ENCODE measurements around the gene SRGAP3.

SRGAP3 gene

DNA sequence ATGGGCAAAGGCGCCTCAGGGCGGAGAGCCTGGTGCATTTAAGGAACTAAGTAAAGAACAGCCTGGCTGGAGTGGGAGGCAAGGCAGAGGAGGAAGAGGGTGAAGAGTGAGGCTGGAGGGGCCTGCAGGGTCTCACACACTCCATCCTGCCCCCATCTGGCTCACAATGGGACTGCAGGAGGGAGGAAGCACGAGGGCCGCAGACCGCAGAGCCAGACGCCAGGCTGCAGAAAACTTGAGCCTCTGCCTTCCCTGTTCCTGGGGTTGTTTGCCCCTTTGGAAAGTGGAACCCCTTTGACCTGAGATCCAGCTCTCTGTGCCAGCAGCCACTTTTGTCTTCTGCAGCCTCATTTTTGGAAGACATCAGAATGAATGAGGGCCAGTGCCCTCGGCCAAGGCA, 138.0 kb downstream of the SRGAP3 start:
- Histone ChIP-seq H3K27me3 (ENCODE audit: insufficient read depth, poor library complexity, severe bottlenecking) (no peaks in the 10 kb centered on the region), H3K9me3 (ENCODE audit: severe bottlenecking) (no peaks in the 10 kb centered on the region), H3K27ac (ENCODE audit: poor library complexity, severe bottlenecking) (no peak overlapping the region), H3K4me3 (ENCODE audit: severe bottlenecking) (no peak overlapping the region), H3K4me1 (ENCODE audit: insufficient read depth, poor library complexity, severe bottlenecking) (no peaks in the 10 kb centered on the region), H3K36me3 (ENCODE audit: low read depth) (no peaks in the 10 kb centered on the region)
- DNase-seq (ENCODE audit: low spot score), result no peak
- no peak for ATAC-seq (ENCODE audit: low read depth)
- TF ChIP-seq, protein P1, sequence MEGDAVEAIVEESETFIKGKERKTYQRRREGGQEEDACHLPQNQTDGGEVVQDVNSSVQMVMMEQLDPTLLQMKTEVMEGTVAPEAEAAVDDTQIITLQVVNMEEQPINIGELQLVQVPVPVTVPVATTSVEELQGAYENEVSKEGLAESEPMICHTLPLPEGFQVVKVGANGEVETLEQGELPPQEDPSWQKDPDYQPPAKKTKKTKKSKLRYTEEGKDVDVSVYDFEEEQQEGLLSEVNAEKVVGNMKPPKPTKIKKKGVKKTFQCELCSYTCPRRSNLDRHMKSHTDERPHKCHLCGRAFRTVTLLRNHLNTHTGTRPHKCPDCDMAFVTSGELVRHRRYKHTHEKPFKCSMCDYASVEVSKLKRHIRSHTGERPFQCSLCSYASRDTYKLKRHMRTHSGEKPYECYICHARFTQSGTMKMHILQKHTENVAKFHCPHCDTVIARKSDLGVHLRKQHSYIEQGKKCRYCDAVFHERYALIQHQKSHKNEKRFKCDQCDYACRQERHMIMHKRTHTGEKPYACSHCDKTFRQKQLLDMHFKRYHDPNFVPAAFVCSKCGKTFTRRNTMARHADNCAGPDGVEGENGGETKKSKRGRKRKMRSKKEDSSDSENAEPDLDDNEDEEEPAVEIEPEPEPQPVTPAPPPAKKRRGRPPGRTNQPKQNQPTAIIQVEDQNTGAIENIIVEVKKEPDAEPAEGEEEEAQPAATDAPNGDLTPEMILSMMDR (IDR thresholded peaks at IDR 0.05; ENCODE audit: poor library complexity, severe bottlenecking), result no peak

DNA sequence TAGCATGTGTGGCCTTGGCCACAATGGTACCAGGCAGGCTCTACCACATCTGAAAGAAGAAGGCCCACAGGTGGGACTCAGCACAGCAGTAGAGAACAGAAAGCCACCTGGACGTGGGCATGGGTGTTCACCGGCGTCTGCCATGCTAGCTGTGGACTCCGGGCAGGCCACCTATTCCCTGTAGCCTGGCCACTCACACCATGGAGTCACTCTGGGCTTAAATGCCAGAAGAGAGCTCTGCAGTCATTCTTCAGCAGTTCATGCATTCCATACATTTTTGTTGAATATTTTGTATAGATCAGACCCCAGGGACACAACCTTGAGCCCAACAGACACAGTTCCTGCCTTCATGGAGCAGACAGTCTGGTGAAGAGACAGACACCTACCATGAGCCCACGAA, 138.6 kb downstream of the SRGAP3 start:
- no peak for DNase-seq (ENCODE audit: low spot score)
- no peak overlapping the region for H3K27ac ChIP-seq (ENCODE audit: poor library complexity, severe bottlenecking)
- H3K9me3 ChIP-seq (ENCODE audit: severe bottlenecking), result no peaks in the 10 kb centered on the region
- TF ChIP-seq, protein P1 (IDR thresholded peaks at IDR 0.05; ENCODE audit: poor library complexity, severe bottlenecking), result no peak
- no peaks in the 10 kb centered on the region for H3K36me3 ChIP-seq (ENCODE audit: low read depth)
- ATAC-seq (ENCODE audit: low read depth), result no peak
- H3K4me3 ChIP-seq (ENCODE audit: severe bottlenecking), result no peak overlapping the region
- no peaks in the 10 kb centered on the region for H3K27me3 ChIP-seq (ENCODE audit: insufficient read depth, poor library complexity, severe bottlenecking)
- H3K4me1 ChIP-seq (ENCODE audit: insufficient read depth, poor library complexity, severe bottlenecking), result no peaks in the 10 kb centered on the region

DNA sequence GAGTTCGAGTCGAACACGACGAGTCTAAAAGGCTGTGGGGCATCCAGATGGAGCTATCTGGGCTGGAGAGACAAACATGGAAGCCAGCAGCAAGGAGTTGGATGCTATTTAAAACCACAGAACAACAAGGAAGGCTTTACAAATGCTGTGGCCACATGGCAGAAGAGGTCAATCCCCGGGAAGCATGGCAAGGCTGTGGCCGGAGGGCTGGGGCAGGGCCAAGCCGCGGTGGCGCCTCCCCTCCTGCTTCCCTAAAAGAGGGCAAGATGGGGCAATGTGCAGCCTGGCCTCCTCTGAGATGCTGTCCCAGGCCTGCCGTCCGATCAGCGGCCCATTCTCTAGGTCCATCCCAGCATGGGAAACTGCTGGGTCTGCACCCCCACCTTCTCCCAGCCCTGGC, 139.1 kb downstream of the SRGAP3 start:
- no peaks in the 10 kb centered on the region for H3K27me3 ChIP-seq (ENCODE audit: insufficient read depth, poor library complexity, severe bottlenecking)
- no peaks in the 10 kb centered on the region for H3K36me3 ChIP-seq (ENCODE audit: low read depth)
- no peak overlapping the region for H3K4me3 ChIP-seq (ENCODE audit: severe bottlenecking)
- H3K27ac ChIP-seq (ENCODE audit: poor library complexity, severe bottlenecking), result no peak overlapping the region
- H3K4me1 ChIP-seq (ENCODE audit: insufficient read depth, poor library complexity, severe bottlenecking), result no peaks in the 10 kb centered on the region
- H3K9me3 ChIP-seq (ENCODE audit: severe bottlenecking), result no peaks in the 10 kb centered on the region
- DNase-seq (ENCODE audit: low spot score) (no peak), ATAC-seq (ENCODE audit: low read depth) (no peak)
- TF ChIP-seq, protein P1 (IDR thresholded peaks at IDR 0.05; ENCODE audit: poor library complexity, severe bottlenecking), result no peak

DNA sequence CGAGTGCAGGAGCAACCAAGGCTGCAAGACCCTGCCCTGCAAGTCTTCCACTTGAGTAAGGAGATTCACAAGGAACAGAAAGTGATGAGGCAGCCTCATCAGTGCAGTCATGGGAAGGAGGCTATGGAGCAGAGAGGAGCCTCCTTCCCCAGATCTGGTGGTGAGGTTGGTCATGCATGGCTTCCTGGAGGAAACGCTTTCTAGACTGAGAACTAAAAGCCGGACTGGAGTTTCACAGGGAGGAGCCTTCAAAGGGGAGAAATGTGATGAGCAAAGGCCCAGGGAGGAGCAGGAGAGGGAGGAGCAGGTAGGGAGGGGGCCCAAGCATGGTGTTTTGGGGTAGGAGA, 139.9 kb downstream of the SRGAP3 start:
- H3K27ac ChIP-seq (ENCODE audit: poor library complexity, severe bottlenecking), result no peak overlapping the region
- H3K4me3 ChIP-seq (ENCODE audit: severe bottlenecking), result no peak overlapping the region
- peaks cover under 1% of the 10 kb centered on the region; the same call in 1 of the 2 replicates for H3K36me3 ChIP-seq (ENCODE audit: low read depth)
- H3K9me3 ChIP-seq (ENCODE audit: severe bottlenecking), result no peaks in the 10 kb centered on the region
- TF ChIP-seq, protein P1 (IDR thresholded peaks at IDR 0.05; ENCODE audit: poor library complexity, severe bottlenecking), result no peak
- no peak for ATAC-seq (ENCODE audit: low read depth)
- DNase-seq (ENCODE audit: low spot score), result no peak
- no peaks in the 10 kb centered on the region for H3K27me3 ChIP-seq (ENCODE audit: insufficient read depth, poor library complexity, severe bottlenecking)
- H3K4me1 ChIP-seq (ENCODE audit: insufficient read depth, poor library complexity, severe bottlenecking), result no peaks in the 10 kb centered on the region

DNA sequence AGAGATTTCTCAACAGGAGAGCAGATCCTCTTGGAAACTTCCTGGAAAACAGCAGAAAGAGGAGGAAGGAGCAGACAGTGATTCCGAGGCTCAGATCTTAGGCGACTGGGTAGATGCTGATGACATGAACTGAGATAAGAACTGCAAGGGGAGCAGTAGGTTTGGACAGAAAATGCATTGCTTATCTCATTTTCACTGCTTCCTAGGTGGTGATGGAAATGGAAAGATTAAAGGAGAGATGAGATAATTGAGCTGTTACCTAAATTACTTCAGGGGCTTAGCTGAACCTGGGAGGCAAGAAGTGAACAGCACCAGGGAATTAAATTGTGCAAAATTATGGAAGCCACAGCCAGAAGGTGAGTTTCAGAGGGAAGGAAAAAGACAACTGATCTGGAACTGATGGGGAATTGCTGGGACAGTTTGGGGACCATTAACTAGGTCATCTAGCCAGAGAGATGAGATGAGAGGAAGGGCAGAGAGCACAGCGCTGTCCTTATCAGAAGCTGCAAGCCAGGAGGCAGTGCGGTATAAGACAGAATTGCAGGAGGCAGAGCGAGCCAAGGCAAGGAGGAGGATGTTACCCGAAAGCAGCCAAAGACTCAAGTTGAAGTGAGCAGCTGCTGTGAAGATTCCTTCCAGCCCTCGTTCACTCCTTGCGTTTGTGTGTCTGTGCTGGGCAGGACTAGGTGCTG, 140.4 kb downstream of the SRGAP3 start:
- Histone ChIP-seq H3K4me1 (ENCODE audit: insufficient read depth, poor library complexity, severe bottlenecking) (no peaks in the 10 kb centered on the region), H3K27ac (ENCODE audit: poor library complexity, severe bottlenecking) (no peak overlapping the region), H3K36me3 (ENCODE audit: low read depth) (peaks cover 5% of the 10 kb centered on the region; the same call in 1 of the 2 replicates), H3K4me3 (ENCODE audit: severe bottlenecking) (no peak overlapping the region), H3K9me3 (ENCODE audit: severe bottlenecking) (no peaks in the 10 kb centered on the region), H3K27me3 (ENCODE audit: insufficient read depth, poor library complexity, severe bottlenecking) (no peaks in the 10 kb centered on the region)
- ATAC-seq (ENCODE audit: low read depth) (no peak), DNase-seq (ENCODE audit: low spot score) (no peak)
- TF ChIP-seq, protein P1 (IDR thresholded peaks at IDR 0.05; ENCODE audit: poor library complexity, severe bottlenecking), result no peak
